Panc1 (cell line): ENCODE measurements around the gene SRCIN1. TPM values are rescaled to one million over a fixed set of nuclear protein-coding genes. Genes with fewer than 3 reads are reported as not detected.

Experiments
- ATAC-seq: fragments of 200-7000 bp; cut with Tn5 transposase; 2 replicates; pipeline ENCODE4 v1.9.1; 2020; ENCODE audit warnings: mild to moderate bottlenecking, moderate library complexity
- BruUV-seq: library from RNA; stranded (reverse); fragments of 400-500 nt; replicated peaks from 2 replicates; lab custom pipeline; 2021; lab: Mats Ljungman, UMichigan
- CTCF ChIA-PET: fragments of 300-600 bp; sonication (Branson Sonifier 250); formaldehyde crosslinking; loops from one replicate; lab custom pipeline; 2022; ENCODE audit warnings: antibody characterized with exemption; lab: Charles Lee
- POLR2A ChIA-PET: fragments of 300-600 bp; sonication (Branson Sonifier 250); formaldehyde crosslinking; loops from one replicate; lab custom pipeline; 2022; ENCODE audit warnings: antibody characterized with exemption; lab: Charles Lee
- DNase-seq: peaks from one replicate; pipeline ENCODE4 v3.0.0-alpha.2; 2010; ENCODE audit warnings: low read depth, low spot score
- H3K27ac ChIP-seq: 2 replicates; pipeline ENCODE4 v1.5.1; 2011; ENCODE audit warnings: mild to moderate bottlenecking, low read length, inconsistent platforms
- H3K27me3 ChIP-seq: fragments of 200-500 bp; sonication (Bioruptor generic); 2 replicates; pipeline ENCODE4 v1.6.0; 2014; ENCODE audit warnings: low read length, inconsistent platforms; ENCODE audit not compliant: control insufficient read depth, insufficient read depth
- H3K36me3 ChIP-seq: fragments of 200-500 bp; sonication (Bioruptor generic); 2 replicates; pipeline ENCODE4 v1.5.1; 2014; ENCODE audit warnings: inconsistent platforms, mild to moderate bottlenecking, low read length, moderate library complexity; ENCODE audit not compliant: control insufficient read depth, insufficient read depth
- H3K4me1 ChIP-seq: 2 replicates; pipeline ENCODE4 v1.5.1; 2011; ENCODE audit warnings: inconsistent platforms, mild to moderate bottlenecking, low read length, moderate library complexity; ENCODE audit not compliant: control insufficient read depth, insufficient read depth
- H3K4me3 ChIP-seq, 2 experiments: 2 replicates each; pipeline ENCODE4 v1.5.1; 2011 to 2012; ENCODE audit warnings: low read depth in 2 of 2, low read length in 2 of 2, mild to moderate bottlenecking in 2 of 2, inconsistent platforms in 1 of 2, moderate library complexity in 1 of 2
- H3K9me3 ChIP-seq: fragments of 200-500 bp; sonication (Bioruptor generic); 2 replicates; pipeline ENCODE4 v1.5.1; 2014; ENCODE audit warnings: low read depth, mild to moderate bottlenecking, inconsistent platforms, low read length, moderate library complexity; ENCODE audit not compliant: control insufficient read depth, insufficient read depth
- POLR2AphosphoS5 ChIP-seq: IDR thresholded peaks from 2 replicates; pipeline ENCODE4 v1.6.1; 2012; ENCODE audit warnings: mild to moderate bottlenecking, low read depth, low read length, moderate library complexity
- SIN3A ChIP-seq: IDR thresholded peaks from 2 replicates; pipeline ENCODE4 v1.6.1; 2012; ENCODE audit warnings: low read depth, mild to moderate bottlenecking, low read length, moderate library complexity, borderline replicate concordance; ENCODE audit not compliant: insufficient read depth
- TCF7L2 ChIP-seq: IDR thresholded peaks from 2 replicates; pipeline ENCODE4 v1.6.1; 2011; ENCODE audit warnings: mild to moderate bottlenecking, low read depth, low read length, inconsistent platforms
- in situ Hi-C: cut with HindIII; loops from 2 replicates; pipeline ENCODE4 v1.10.0; 2016; ENCODE audit warnings: low sequenced_read_pairs, low pct_unique_long_range_greater_than_20kb
- intact Hi-C: fragments of 100-400 bp; cut with micrococcal nuclease; formaldehyde crosslinking; loops from one replicate; pipeline ENCODE4 v1.10.0; 2022; ENCODE audit not compliant: unreplicated experiment
- total RNA-seq: library from RNA; stranded (reverse); gene quantifications from one replicate; pipeline ENCODE4 v1.2.1, GENCODE V29; 2021; ENCODE audit not compliant: unreplicated experiment
- TF ChIP-seq, protein P1 (sequence below): fragments of 450-650 bp; IDR thresholded peaks from 2 replicates; pipeline ENCODE4 v1.5.1; 2017; ENCODE audit warnings: mild to moderate bottlenecking
- TF ChIP-seq, protein P2 (sequence below), 2 experiments: IDR thresholded peaks; 2 replicates each; pipeline ENCODE4 v1.6.1; 2011 to 2012; ENCODE audit warnings: low read depth in 2 of 2, control low read depth in 1 of 2, low read length in 1 of 2, mild to moderate bottlenecking in 1 of 2, moderate library complexity in 1 of 2; ENCODE audit not compliant: insufficient read depth in 1 of 2

SRCIN1 gene
- total RNA-seq, 1 experiment from 2014 or later = 12.8 TPM

DNA sequence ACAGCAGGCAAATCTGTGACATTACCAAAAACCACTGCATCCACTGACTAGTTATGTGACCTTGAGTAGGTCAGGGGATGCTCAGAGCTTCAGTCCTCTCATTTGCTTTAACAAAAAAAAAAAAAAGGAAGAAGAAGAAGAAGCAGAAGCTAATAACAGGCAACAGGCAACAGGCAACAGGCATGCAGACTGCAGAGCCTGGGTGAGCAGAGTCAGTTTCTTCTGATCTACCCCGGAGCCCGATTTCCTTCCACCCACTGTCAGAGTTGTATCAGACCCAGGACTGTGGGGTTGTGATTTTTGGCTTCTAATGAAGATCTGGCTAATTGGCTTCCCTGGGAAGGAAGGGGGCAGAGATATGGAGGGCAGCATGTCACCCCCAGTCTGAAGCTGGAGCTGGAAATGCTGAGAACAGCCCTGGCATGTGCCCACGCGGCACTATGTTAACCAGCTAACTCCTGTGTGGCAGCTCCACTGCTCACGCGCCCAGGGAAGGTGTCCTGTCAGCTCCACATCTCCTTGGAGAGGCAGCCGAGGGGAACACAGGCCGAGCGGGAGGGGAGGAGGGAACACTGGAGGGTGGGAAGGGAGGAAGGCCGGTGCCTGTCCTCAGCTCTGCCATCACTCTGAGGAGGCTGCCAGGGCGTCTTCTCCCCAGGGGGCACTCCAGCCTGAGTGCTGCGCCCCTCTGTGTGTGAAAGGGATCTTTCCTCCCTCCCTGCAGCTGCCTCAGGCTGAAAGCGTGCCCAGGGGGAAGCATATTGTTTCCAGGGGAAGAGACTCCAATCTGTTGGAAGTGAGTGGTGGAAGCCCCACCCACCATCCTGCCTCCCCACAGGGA lies 17.6 kb downstream of the SRCIN1 start:
- Histone ChIP-seq H3K4me1 (peaks cover 20% of the 10 kb centered on the region), H3K27ac (no peak overlapping the region), H3K27me3 (no peaks in the 10 kb centered on the region), H3K9me3 (no peaks in the 10 kb centered on the region), H3K4me3 (no peak overlapping the region), H3K36me3 (no peaks in the 10 kb centered on the region)
- ChIA-PET POLR2A (interaction anchor here (0.6 kb wide), 1 partner anchor 30 kb away, joined by 3 read pairs; no protein-coding TSS in a partner anchor), CTCF (no interaction called here)
- ATAC-seq (no peak), DNase-seq (no peak)
- BruUV-seq = no TSS peak
- in situ Hi-C loops (no loop called here), intact Hi-C loops (no loop called here)
- no peak for TF ChIP-seq SIN3A
- TF ChIP-seq TCF7L2 = no peak
- TF ChIP-seq, protein P1, sequence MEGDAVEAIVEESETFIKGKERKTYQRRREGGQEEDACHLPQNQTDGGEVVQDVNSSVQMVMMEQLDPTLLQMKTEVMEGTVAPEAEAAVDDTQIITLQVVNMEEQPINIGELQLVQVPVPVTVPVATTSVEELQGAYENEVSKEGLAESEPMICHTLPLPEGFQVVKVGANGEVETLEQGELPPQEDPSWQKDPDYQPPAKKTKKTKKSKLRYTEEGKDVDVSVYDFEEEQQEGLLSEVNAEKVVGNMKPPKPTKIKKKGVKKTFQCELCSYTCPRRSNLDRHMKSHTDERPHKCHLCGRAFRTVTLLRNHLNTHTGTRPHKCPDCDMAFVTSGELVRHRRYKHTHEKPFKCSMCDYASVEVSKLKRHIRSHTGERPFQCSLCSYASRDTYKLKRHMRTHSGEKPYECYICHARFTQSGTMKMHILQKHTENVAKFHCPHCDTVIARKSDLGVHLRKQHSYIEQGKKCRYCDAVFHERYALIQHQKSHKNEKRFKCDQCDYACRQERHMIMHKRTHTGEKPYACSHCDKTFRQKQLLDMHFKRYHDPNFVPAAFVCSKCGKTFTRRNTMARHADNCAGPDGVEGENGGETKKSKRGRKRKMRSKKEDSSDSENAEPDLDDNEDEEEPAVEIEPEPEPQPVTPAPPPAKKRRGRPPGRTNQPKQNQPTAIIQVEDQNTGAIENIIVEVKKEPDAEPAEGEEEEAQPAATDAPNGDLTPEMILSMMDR = no peak
- TF ChIP-seq POLR2AphosphoS5 = no peak
- TF ChIP-seq, protein P2, sequence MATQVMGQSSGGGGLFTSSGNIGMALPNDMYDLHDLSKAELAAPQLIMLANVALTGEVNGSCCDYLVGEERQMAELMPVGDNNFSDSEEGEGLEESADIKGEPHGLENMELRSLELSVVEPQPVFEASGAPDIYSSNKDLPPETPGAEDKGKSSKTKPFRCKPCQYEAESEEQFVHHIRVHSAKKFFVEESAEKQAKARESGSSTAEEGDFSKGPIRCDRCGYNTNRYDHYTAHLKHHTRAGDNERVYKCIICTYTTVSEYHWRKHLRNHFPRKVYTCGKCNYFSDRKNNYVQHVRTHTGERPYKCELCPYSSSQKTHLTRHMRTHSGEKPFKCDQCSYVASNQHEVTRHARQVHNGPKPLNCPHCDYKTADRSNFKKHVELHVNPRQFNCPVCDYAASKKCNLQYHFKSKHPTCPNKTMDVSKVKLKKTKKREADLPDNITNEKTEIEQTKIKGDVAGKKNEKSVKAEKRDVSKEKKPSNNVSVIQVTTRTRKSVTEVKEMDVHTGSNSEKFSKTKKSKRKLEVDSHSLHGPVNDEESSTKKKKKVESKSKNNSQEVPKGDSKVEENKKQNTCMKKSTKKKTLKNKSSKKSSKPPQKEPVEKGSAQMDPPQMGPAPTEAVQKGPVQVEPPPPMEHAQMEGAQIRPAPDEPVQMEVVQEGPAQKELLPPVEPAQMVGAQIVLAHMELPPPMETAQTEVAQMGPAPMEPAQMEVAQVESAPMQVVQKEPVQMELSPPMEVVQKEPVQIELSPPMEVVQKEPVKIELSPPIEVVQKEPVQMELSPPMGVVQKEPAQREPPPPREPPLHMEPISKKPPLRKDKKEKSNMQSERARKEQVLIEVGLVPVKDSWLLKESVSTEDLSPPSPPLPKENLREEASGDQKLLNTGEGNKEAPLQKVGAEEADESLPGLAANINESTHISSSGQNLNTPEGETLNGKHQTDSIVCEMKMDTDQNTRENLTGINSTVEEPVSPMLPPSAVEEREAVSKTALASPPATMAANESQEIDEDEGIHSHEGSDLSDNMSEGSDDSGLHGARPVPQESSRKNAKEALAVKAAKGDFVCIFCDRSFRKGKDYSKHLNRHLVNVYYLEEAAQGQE (IDR thresholded peaks at IDR 0.05; ENCODE audit: insufficient read depth in 1 of 2, low read depth in 2 of 2, low read length in 1 of 2) = no peak

DNA sequence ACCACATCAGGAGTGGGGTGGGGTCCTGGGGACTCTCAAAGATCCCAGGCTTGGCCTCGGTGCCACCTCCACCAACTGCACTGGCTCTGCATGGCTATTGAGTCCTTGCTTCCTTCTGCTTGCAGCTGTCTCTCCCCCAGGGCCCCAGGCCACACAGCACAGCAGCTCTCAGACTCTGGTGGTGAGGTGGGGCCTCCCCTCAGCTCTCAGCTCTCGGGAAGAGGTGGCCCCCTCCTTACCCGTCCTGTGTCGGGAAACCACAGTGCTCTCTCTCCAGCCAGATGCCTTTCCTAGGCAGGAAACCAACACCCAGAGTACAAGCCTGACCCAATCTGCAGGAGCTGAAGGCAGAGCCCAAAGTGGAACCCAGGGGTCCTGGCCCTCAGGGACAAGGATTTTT lies 18.5 kb downstream of the SRCIN1 start:
- POLR2A ChIA-PET = no interaction called here
- no peak for DNase-seq
- no peak overlapping the region for H3K4me3 ChIP-seq
- H3K9me3 ChIP-seq = no peaks in the 10 kb centered on the region
- H3K27me3 ChIP-seq = no peaks in the 10 kb centered on the region
- no TSS peak for BruUV-seq
- no peak for ATAC-seq
- CTCF ChIA-PET = no interaction called here
- in situ Hi-C loops = no loop called here
- TF ChIP-seq POLR2AphosphoS5 = no peak
- TF ChIP-seq, protein P1 = no peak
- TF ChIP-seq, protein P2 (IDR thresholded peaks at IDR 0.05; ENCODE audit: insufficient read depth in 1 of 2, low read depth in 2 of 2, low read length in 1 of 2) = no peak
- no peak for TF ChIP-seq TCF7L2
- TF ChIP-seq SIN3A = no peak
- intact Hi-C loops = no loop called here
- H3K4me1 ChIP-seq = peaks cover 16% of the 10 kb centered on the region
- H3K27ac ChIP-seq = no peak overlapping the region
- no peaks in the 10 kb centered on the region for H3K36me3 ChIP-seq
